Loucy (cell line): Measurements from ENCODE around the gene EPHA5.

Experiments
- H2AFZ ChIP-seq: fragments of 200-600 bp; sonication (generic); 2 replicates; pipeline ENCODE4 v1.6.0; 2016; ENCODE audit warnings: antibody characterized with exemption, mild to moderate bottlenecking, low read length, moderate library complexity
- H3F3A ChIP-seq: fragments of 200-600 bp; 2 replicates; pipeline ENCODE4 v1.6.0; 2016; ENCODE audit warnings: antibody characterized with exemption, low read depth, mild to moderate bottlenecking
- H3K27me3 ChIP-seq: fragments of 200-600 bp; sonication (generic); 2 replicates; pipeline ENCODE4 v1.6.1; 2014; ENCODE audit warnings: low read length, mild to moderate bottlenecking; ENCODE audit not compliant: insufficient read depth, poor library complexity, severe bottlenecking
- H3K36me3 ChIP-seq: fragments of 200-600 bp; sonication (generic); 2 replicates; pipeline ENCODE4 v1.6.1; 2016; ENCODE audit warnings: low read length; ENCODE audit not compliant: insufficient read depth
- H3K4me1 ChIP-seq: fragments of 200-600 bp; sonication (generic); 2 replicates; pipeline ENCODE4 v1.5.1; 2014; ENCODE audit warnings: low read length, mild to moderate bottlenecking; ENCODE audit not compliant: insufficient read depth, poor library complexity, severe bottlenecking
- H3K4me2 ChIP-seq: fragments of 200-600 bp; sonication (generic); 2 replicates; pipeline ENCODE4 v1.6.0; 2014; ENCODE audit warnings: antibody characterized with exemption, low read length, low read depth, mild to moderate bottlenecking; ENCODE audit not compliant: poor library complexity, severe bottlenecking
- H3K4me3 ChIP-seq: fragments of 200-600 bp; sonication (generic); 2 replicates; pipeline ENCODE4 v1.5.1; 2014; ENCODE audit warnings: low read length, mild to moderate bottlenecking, mixed read lengths; ENCODE audit not compliant: poor library complexity, severe bottlenecking
- H3K79me2 ChIP-seq: fragments of 200-600 bp; sonication (generic); 2 replicates; pipeline ENCODE4 v1.6.1; 2014; ENCODE audit warnings: low read length; ENCODE audit not compliant: insufficient read depth
- H3K9ac ChIP-seq: fragments of 200-600 bp; sonication (generic); 2 replicates; pipeline ENCODE4 v1.6.0; 2014; ENCODE audit warnings: mild to moderate bottlenecking, low read depth, low read length, moderate library complexity; ENCODE audit not compliant: poor library complexity, severe bottlenecking
- H3K9me2 ChIP-seq: fragments of 200-600 bp; sonication (generic); replicated peaks from 2 replicates; pipeline ENCODE4 v1.6.1; 2016; ENCODE audit warnings: low read depth, low read length, mixed read lengths
- H3K9me3 ChIP-seq: fragments of 200-600 bp; sonication (generic); 2 replicates; pipeline ENCODE4 v1.6.1; 2014; ENCODE audit warnings: mild to moderate bottlenecking, antibody characterized with exemption, low read length, low read depth; ENCODE audit not compliant: insufficient read depth
- H4K20me1 ChIP-seq: fragments of 200-600 bp; sonication (generic); 2 replicates; pipeline ENCODE4 v1.6.0; 2014; ENCODE audit warnings: antibody characterized with exemption, low read length, mild to moderate bottlenecking; ENCODE audit not compliant: insufficient read depth, poor library complexity, severe bottlenecking
- EZH2phosphoT487 ChIP-seq: fragments of 200-600 bp; IDR thresholded peaks from 2 replicates; pipeline ENCODE4 v1.6.1; 2018; ENCODE audit warnings: antibody characterized with exemption, mild to moderate bottlenecking, moderate library complexity, borderline replicate concordance
- TF ChIP-seq, protein P1 (sequence below): fragments of 200-600 bp; sonication (generic); conservative IDR thresholded peaks from 2 replicates; pipeline ENCODE4 v1.5.1; 2014; ENCODE audit warnings: mild to moderate bottlenecking, antibody characterized with exemption, low read length

Gene EPHA5

DNA sequence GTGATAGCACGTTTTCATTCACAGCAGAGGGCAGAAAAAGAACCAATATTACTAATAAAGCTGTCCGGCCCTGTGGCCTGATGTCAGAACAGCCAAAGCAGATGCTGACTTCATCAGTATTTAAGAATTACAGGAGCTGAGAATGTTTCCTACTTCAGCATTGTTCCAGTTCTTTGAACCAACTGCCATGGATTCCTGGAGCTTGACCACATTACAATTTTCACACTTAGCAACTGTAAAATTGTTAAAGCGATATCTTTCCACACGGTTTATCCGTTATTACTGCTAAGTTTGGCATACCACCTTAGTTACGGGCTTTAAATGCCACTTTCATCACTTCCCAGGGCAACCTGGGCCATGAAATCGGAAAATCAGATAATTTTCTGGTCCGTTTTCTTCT, 118.2 kb downstream of the EPHA5 start:
- H3K79me2 ChIP-seq, result no peaks in the 10 kb centered on the region
- no peak for TF ChIP-seq EZH2phosphoT487
- TF ChIP-seq, protein P1, sequence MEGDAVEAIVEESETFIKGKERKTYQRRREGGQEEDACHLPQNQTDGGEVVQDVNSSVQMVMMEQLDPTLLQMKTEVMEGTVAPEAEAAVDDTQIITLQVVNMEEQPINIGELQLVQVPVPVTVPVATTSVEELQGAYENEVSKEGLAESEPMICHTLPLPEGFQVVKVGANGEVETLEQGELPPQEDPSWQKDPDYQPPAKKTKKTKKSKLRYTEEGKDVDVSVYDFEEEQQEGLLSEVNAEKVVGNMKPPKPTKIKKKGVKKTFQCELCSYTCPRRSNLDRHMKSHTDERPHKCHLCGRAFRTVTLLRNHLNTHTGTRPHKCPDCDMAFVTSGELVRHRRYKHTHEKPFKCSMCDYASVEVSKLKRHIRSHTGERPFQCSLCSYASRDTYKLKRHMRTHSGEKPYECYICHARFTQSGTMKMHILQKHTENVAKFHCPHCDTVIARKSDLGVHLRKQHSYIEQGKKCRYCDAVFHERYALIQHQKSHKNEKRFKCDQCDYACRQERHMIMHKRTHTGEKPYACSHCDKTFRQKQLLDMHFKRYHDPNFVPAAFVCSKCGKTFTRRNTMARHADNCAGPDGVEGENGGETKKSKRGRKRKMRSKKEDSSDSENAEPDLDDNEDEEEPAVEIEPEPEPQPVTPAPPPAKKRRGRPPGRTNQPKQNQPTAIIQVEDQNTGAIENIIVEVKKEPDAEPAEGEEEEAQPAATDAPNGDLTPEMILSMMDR, result no peak
- H3K4me2 ChIP-seq, result no peak overlapping the region
- no peak overlapping the region for H3K4me3 ChIP-seq
- H3K4me1 ChIP-seq, result no peaks in the 10 kb centered on the region
- no peaks in the 10 kb centered on the region for H3K27me3 ChIP-seq
- H3K9ac ChIP-seq, result no peak overlapping the region
- H3K36me3 ChIP-seq, result no peaks in the 10 kb centered on the region
- H4K20me1 ChIP-seq, result no peaks in the 10 kb centered on the region
- H3K9me2 ChIP-seq, result no peaks in the 10 kb centered on the region
- H3F3A ChIP-seq, result no peaks in the 10 kb centered on the region
- H3K9me3 ChIP-seq, result no peaks in the 10 kb centered on the region
- no peak overlapping the region for H2AFZ ChIP-seq

DNA sequence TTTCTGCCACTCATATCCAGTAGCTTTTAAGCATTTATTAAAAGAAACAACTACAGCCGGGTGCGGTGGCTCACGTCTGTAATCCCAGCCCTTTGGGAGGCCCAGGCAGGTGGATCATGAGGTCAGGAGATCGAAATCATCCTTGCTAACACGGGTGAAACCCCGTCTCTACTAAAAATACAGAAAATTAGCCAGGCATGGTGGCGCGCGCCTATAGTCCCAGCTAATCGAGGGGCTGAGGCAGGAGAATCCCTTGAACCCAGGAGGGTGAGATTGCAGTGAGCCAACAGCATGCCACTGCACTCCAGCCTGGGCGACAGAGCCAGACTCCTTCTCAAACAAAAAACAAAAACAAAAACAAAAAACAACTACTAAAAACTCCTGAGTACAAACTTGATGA, 119.8 kb downstream of the EPHA5 start:
- Histone ChIP-seq H3K4me1 (no peaks in the 10 kb centered on the region), H3F3A (no peaks in the 10 kb centered on the region), H3K27me3 (no peaks in the 10 kb centered on the region), H3K4me2 (no peak overlapping the region), H3K9ac (no peak overlapping the region), H3K79me2 (no peaks in the 10 kb centered on the region), H3K36me3 (no peaks in the 10 kb centered on the region), H3K4me3 (no peak overlapping the region), H3K9me2 (no peaks in the 10 kb centered on the region), H2AFZ (no peak overlapping the region), H3K9me3 (no peaks in the 10 kb centered on the region), H4K20me1 (no peaks in the 10 kb centered on the region)
- TF ChIP-seq, protein P1, result no peak

DNA sequence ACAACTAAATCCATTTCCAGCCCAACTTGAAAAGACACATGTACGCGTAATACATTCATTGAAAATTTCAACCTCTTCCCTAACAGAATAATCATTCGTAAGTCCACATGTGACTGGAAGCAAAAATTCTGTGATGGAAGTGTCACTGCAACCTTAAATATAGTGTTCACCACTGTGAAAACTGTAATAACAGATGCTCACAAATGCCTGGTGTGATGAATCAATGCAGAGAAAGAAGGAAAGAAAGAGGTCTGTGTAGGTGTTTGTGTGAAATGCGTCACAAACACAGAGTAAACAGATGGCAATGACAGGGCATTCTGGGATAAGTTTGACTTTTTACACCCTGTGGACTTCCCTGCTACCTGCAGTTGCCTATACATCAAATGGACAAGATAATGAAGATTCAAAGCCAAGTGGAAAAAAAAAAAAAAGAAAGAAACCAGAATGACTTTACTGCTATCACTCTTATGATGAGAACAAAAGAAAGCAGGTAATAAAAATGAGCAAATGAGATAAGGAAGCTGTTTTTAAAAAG, 123.3 kb downstream of the EPHA5 start:
- Histone ChIP-seq H3K36me3 (no peaks in the 10 kb centered on the region), H3K4me3 (no peak overlapping the region), H3F3A (no peaks in the 10 kb centered on the region), H4K20me1 (no peaks in the 10 kb centered on the region), H3K4me1 (no peaks in the 10 kb centered on the region), H3K9me2 (no peaks in the 10 kb centered on the region), H3K4me2 (no peak overlapping the region), H3K79me2 (no peaks in the 10 kb centered on the region), H3K9ac (no peak overlapping the region), H3K9me3 (no peaks in the 10 kb centered on the region), H2AFZ (no peak overlapping the region), H3K27me3 (no peaks in the 10 kb centered on the region)
- no peak for TF ChIP-seq EZH2phosphoT487
- TF ChIP-seq, protein P1, result no peak
